GM21381 (cell line): ENCODE data around the gene FGF19.
"Not testable (repeated sequence)": the region's sequence is repeated elsewhere in the genome, so short reads cannot be mapped to it uniquely, and the experiment has no call there.

Source experiments
- ATAC-seq: cut with Tn5 transposase; IDR thresholded peaks from one replicate; pipeline ENCODE4 v1.9.1; 2021; ENCODE audit warnings: mild to moderate bottlenecking, moderate library complexity; ENCODE audit not compliant: unreplicated experiment

The FGF19 gene

GRCh38 chr11:69696749-69697468 is 6.9 kb downstream of the FGF19 start:
- no peak for ATAC-seq

GRCh38 chr11:69695995-69696394 is 7.8 kb downstream of the FGF19 start:
- not testable (repeated sequence) for ATAC-seq

GRCh38 chr11:69695581-69695980 is 8.2 kb downstream of the FGF19 start:
- ATAC-seq, result no peak

DNA sequence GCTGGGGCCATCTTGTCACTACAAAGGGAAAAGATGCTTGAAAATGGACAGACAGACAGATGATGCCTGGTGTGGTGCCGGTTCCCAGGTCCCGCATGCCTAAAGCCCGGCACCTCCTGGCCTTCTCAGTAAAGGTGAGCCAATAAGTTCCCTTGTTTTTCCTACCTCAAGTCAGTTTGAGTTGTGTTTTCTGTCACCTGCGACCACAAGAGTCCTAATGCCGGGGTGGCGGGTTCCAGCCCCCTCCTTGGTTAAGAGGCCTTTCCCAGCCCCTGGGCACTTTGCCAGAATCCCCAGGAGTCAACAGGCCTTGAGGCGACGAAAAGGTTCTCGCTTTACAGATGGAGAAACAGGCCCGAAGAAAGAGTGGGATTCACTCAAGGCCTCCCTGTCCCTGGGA is 9.0 kb downstream of the FGF19 start:
- no peak for ATAC-seq

DNA sequence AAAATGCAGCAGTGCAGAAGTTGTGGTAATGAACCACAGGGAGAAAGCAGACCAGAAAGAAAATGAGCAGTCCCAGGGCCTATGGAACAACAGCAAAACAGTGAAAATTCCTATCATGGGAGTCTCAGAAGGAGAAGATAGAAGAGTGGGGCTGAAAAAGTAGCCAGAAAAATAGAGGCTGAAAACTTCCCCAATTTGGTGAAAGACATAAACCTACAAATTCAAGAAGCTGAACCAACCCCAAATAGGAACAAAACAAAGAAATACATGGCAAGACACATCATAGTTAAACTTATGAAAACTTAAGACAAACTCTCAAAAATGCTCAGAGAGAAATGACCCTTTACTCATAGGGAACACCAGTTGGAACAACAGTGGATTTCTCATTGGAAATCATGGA is 11.4 kb downstream of the FGF19 start:
- no peak for ATAC-seq

- no peak for ATAC-seq
These were observed 12.4 kb downstream of the FGF19 start for GRCh38 chr11:69691463-69691862.

GRCh38 chr11:69689484-69690319 is 14.1 kb downstream of the FGF19 start:
- ATAC-seq, result no peak

- ATAC-seq, result not testable (repeated sequence)
These were observed 15.7 kb downstream of the FGF19 start for GRCh38 chr11:69687969-69688771.

- ATAC-seq, result no peak
These were observed 17.0 kb downstream of the FGF19 start for GRCh38 chr11:69686856-69687255.

GRCh38 chr11:69686452-69686851 is 17.4 kb downstream of the FGF19 start:
- ATAC-seq, result no peak

GRCh38 chr11:69685348-69685747 is 18.5 kb downstream of the FGF19 start:
- ATAC-seq, result no peak

GRCh38 chr11:69684651-69685050 is 19.2 kb downstream of the FGF19 start:
- no peak for ATAC-seq

DNA sequence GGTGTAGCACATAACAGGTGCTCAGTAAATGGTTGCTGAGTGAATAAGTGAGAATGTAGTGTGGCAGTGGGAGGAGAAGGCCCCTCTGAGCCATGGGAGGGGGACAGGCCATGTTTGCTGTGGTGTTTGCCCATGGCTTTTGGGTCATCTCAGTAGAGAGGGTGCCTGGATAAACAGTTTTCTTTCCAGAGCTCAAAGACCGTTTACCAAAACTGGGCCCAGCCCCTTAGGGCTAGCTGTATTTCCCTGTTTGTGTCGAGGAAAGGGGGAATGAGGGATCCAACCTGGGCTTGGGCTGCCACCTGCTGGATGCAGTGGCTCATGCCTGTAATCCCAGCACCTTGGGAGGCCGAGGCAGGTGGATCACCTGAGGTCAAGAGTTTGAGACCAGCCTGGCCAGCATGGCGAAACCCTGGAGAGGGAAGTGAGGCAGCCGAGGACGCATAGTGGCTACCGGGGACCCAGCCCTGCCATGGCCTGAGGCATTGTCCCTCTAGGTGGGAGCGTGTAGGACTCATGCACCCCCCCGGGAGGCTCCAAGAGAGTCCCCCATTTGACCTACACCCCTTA is 20.0 kb downstream of the FGF19 start:
- ATAC-seq, result no peak

DNA sequence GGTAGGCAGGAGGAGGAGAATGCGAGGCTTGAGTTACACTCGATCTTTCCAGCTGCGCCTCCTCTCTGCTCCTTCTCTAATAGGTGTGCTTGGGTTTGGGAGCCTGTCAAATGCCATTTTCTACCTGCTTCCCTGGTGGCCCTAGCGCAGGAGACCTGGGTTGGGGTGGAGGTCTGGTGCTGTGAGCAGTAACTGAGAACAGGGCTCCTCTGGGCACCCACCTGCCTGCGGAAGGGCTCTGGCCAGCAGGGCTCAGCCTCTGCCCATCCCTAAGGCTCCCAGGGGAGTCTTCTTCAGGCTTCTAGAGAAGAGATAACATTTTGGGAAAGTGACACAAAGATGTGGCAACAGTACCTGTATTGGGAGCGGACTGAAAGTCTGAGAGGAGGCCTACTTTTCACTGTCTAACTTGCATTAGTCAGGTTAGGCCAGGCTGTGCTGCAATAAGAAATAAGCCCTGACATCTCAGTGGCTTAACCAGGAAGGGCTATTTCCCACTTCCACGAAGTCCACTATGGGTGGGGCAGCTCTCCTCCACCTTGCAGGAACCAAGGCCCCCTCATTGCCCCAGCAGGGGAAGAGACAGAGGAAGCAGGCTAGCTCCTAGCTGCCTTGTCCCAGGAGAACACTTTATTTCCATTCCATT is 21.0 kb downstream of the FGF19 start:
- no peak for ATAC-seq

DNA sequence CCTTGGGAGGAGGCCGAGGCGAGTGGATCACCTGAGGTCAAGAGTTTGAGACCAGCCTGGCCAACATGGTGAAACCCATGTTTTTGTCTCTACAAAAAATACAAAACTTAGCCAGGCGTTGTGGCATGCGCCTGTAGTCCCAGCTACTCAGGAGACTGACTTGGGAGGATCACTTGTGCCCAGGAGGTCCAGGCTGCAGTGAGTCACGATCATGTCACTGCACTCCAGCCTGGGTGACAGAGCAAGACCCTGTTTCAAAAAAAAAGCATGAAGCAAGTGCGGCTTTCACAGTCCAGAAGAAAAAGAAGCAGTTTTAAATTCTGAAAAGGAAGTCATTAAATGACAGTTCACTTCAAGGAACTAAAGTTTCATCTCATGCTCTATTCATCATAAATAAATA is 21.6 kb downstream of the FGF19 start:
- no peak for ATAC-seq

GRCh38 chr11:69680688-69681087 is 23.1 kb downstream of the FGF19 start:
- no peak for ATAC-seq

DNA sequence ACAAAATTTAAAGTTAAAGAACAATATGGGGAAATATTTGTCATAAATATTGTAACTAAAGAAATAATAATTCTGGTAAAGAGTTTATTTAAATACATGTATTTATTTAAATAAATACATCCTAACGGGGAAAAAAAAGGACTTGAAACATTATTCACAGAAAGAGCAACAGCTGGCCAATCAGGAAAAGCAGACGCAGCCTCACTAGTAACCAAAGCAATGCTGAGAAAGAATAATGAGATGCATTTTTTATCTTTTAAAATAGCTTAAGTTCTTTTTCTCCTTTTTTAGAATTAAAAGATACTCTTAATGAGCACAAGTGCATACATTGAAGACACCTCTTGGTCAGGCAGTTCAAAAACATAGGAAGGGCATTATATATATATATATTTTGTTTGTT is 26.1 kb downstream of the FGF19 start:
- no peak for ATAC-seq

- peak; percentile 90 for ATAC-seq
These were observed 28.7 kb downstream of the FGF19 start, which contains the start of gene LTO1 for GRCh38 chr11:69674886-69675714. Gene LTO1 (minus strand): TSS chr11:69675353. CDS start chr11:69675239, 114 bp downstream.

DNA sequence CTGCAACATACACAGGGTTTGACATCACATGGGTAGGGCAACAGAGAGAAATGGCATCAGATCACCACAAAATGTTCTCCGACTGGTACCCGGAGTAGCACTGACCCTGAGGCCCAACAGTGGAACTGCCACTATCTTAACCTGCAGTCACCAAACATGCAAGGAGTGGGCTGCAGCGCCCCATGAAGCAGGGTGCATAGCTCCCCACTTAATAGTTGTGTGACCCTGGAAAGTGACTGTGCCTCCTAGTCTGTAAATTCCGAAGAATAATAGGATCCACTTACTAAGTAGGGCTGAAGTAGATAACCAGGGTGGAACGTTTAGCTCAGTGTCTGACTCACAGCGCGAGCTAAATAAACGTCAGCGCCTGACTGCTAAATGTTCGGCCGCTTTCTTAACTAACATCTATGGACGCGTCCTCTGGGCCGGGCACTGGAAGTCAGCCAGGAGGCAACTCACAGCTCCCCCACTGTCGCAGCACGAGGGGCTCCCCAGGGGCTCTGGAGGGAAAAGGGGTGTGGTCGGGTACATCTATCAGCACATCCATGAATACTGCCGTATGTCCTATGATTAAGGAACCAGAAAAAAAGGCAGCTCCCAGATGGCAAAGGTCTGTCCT is 29.4 kb downstream of the FGF19 start:
- no peak for ATAC-seq
